Right atrium auricular region (tissue), 2 donors: ENCODE results near the gene PTGER1. TPM values are rescaled to one million over a fixed set of nuclear protein-coding genes. Genes with fewer than 3 reads are reported as not detected.

ENCODE experiments used
- DNase-seq: peaks from one replicate; pipeline ENCODE4 v3.0.0-alpha.2; 2019; ENCODE audit warnings: low spot score
- H3K27ac ChIP-seq, 2 donors: fragments of 200-600 bp; sonication (generic); 1 replicate in 1 of 2; 2 replicates in 1 of 2; pipeline ENCODE4 v1.5.1; 2016 to 2019
- H3K27me3 ChIP-seq, 2 donors: fragments of 200-600 bp; sonication (generic); one replicate each; pipeline versions ENCODE4 v1.5.1 to v1.6.0; 2017 to 2019
- H3K36me3 ChIP-seq: fragments of 200-600 bp; sonication (generic); one replicate; pipeline ENCODE4 v1.5.1; 2016
- H3K4me1 ChIP-seq, 2 donors: fragments of 200-600 bp; sonication (generic); one replicate each; pipeline versions ENCODE4 v1.5.1 to v1.6.0; 2017 to 2019
- H3K4me3 ChIP-seq, 2 donors: fragments of 200-600 bp; sonication (generic); 1 replicate in 1 of 2; 2 replicates in 1 of 2; pipeline ENCODE4 v1.5.1; 2017 to 2019; ENCODE audit warnings: mild to moderate bottlenecking in 1 of 2, moderate library complexity in 1 of 2
- H3K9me3 ChIP-seq, 2 donors: fragments of 200-600 bp; sonication (generic); one replicate each; pipeline ENCODE4 v1.5.1; 2019
- CTCF ChIP-seq, 2 donors: fragments of 200-600 bp; sonication (generic); IDR thresholded peaks; one replicate each; pipeline ENCODE4 v1.5.1; 2019; ENCODE audit warnings: antibody characterized with exemption in 2 of 2
- total RNA-seq, 2 donors: library from RNA; depleted of rRNA; stranded (reverse); fragments of >200 nt; gene quantifications; one replicate each; pipeline ENCODE4 v1.1.0, GENCODE V29; 2016

The PTGER1 gene
- total RNA-seq, 2 donors from 2014 or later, result not detected

DNA sequence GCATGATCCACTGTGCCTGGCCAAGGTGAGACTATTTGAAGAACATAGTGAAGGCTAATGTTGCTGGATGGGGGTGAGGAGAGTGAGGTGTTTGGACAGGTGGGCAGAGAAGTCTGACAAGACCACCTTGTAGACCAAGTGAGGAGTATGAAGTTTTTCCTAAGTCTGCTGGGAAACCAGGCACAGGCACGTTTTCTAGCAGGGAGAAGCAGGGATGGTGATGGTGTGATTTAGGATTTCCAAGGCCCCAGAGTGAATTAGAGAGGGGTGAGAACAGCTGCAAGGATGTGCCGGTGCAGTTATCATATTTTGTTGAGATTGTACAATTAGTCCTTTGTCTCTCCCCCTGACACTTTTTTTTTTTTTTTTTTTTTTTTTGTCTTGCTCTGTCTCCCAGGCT is 47.7 kb downstream of the PTGER1 start:
- Histone ChIP-seq H3K4me3 (no peak overlapping the region), H3K36me3 (no peaks in the 10 kb centered on the region), H3K9me3 (no peaks in the 10 kb centered on the region), H3K4me1 (peaks cover 0 to 8% of the 10 kb centered on the region in 2 donors), H3K27me3 (no peaks in the 10 kb centered on the region), H3K27ac (no peak overlapping the region)
- DNase-seq, result no peak
- no peak for TF ChIP-seq CTCF (IDR thresholded peaks at IDR 0.05)

GRCh38 chr19:14425696-14426138 is 49.4 kb downstream of the PTGER1 start:
- Histone ChIP-seq H3K4me3 (no peak overlapping the region), H3K4me1 (no peaks in the 10 kb centered on the region), H3K27me3 (no peaks in the 10 kb centered on the region), H3K9me3 (no peaks in the 10 kb centered on the region), H3K36me3 (no peaks in the 10 kb centered on the region), H3K27ac (no peak overlapping the region)
- no peak for TF ChIP-seq CTCF (IDR thresholded peaks at IDR 0.05)
- DNase-seq, result no peak

Other genes with a start within 250 kb of the PTGER1 start
- 10 to 100 TPM; 33.9 to 37.3 TPM for gene ADGRE5, start 93.9 kb downstream of the PTGER1 start, total RNA-seq
- 10 to 100 TPM; 25.5 to 29.8 TPM for gene DDX39A, start 56.0 kb downstream of the PTGER1 start, total RNA-seq
- gene PKN1, start 42.0 kb downstream of the PTGER1 start, total RNA-seq, result 100 to 1,000 TPM in 1 of 2 donors, 10 to 100 TPM in 1; 87.2 to 111 TPM
- gene GIPC1, start 20.8 kb upstream of the PTGER1 start, total RNA-seq, result 10 to 100 TPM; 49.6 to 58.2 TPM
- gene DNAJB1, start 43.0 kb upstream of the PTGER1 start, total RNA-seq, result 10 to 100 TPM; 36.5 to 52.9 TPM
- 10 to 100 TPM; 60.3 to 63.9 TPM for gene TECR, start 54.2 kb upstream of the PTGER1 start, total RNA-seq
- 100 to 1,000 TPM; 593 to 729 TPM for gene NDUFB7, start 96.7 kb upstream of the PTGER1 start, total RNA-seq
- not detected for gene CLEC17A, start 107.7 kb upstream of the PTGER1 start, total RNA-seq
- gene ADGRE3, start 199.5 kb upstream of the PTGER1 start, total RNA-seq, result not detected
- gene ZNF333, start 214.7 kb upstream of the PTGER1 start, total RNA-seq, result 10 to 100 TPM; 12.5 to 15.4 TPM